Tongue (tissue), 2 donors: Measurements from ENCODE around the gene FMNL2. TPM values are rescaled to one million over a fixed set of nuclear protein-coding genes. Genes with fewer than 3 reads are reported as not detected.

Experiments used
- DNase-seq: peaks from one replicate; pipeline ENCODE4 v3.0.0-alpha.2; 2015
- total RNA-seq: library from RNA; depleted of rRNA; stranded (reverse); fragments of >200 nt; gene quantifications from one replicate; pipeline ENCODE4 v1.2.3, GENCODE V29; 2014

The FMNL2 gene
- total RNA-seq, 1 donor from 2014 or later, result 30.8 TPM

GRCh38 chr2:152426801-152427200, 91.8 kb downstream of the FMNL2 start:
- no peak for DNase-seq

- DNase-seq, result no peak
Measured at GRCh38 chr2:152427902-152428301, 92.9 kb downstream of the FMNL2 start.

- no peak for DNase-seq
Measured at GRCh38 chr2:152428800-152429582, 94.0 kb downstream of the FMNL2 start.

GRCh38 chr2:152430876-152431275, 95.9 kb downstream of the FMNL2 start:
- no peak for DNase-seq

GRCh38 chr2:152431370-152432098, 96.6 kb downstream of the FMNL2 start:
- no peak for DNase-seq

- peak; percentile 86 for DNase-seq
Measured at GRCh38 chr2:152432206-152432653, 97.3 kb downstream of the FMNL2 start.

- no peak for DNase-seq
Measured at GRCh38 chr2:152432765-152433164, 97.8 kb downstream of the FMNL2 start.

GRCh38 chr2:152433289-152433688, 98.3 kb downstream of the FMNL2 start:
- DNase-seq, result no peak

GRCh38 chr2:152433791-152434190, 98.8 kb downstream of the FMNL2 start:
- DNase-seq, result no peak

GRCh38 chr2:152434395-152435182, 99.6 kb downstream of the FMNL2 start:
- no peak for DNase-seq

GRCh38 chr2:152436148-152436547, 101.2 kb downstream of the FMNL2 start:
- DNase-seq, result no peak

- DNase-seq, result no peak
Measured at GRCh38 chr2:152437276-152438108, 102.5 kb downstream of the FMNL2 start.

GRCh38 chr2:152440049-152440448, 105.1 kb downstream of the FMNL2 start:
- DNase-seq, result no peak

- DNase-seq, result no peak
Measured at GRCh38 chr2:152440460-152440859, 105.5 kb downstream of the FMNL2 start.

- DNase-seq, result no peak
Measured at GRCh38 chr2:152441961-152442360, 107.0 kb downstream of the FMNL2 start.

GRCh38 chr2:152443771-152444170, 108.8 kb downstream of the FMNL2 start:
- DNase-seq, result no peak

- DNase-seq, result no peak
Measured at GRCh38 chr2:152444448-152444847, 109.5 kb downstream of the FMNL2 start.

- no peak for DNase-seq
Measured at GRCh38 chr2:152445375-152445774, 110.4 kb downstream of the FMNL2 start.

- DNase-seq, result no peak
Measured at GRCh38 chr2:152445791-152446201, 110.8 kb downstream of the FMNL2 start.

- DNase-seq, result no peak
Measured at GRCh38 chr2:152446213-152446612, 111.2 kb downstream of the FMNL2 start.

- no peak for DNase-seq
Measured at GRCh38 chr2:152447897-152448296, 112.9 kb downstream of the FMNL2 start.

GRCh38 chr2:152448606-152449005, 113.6 kb downstream of the FMNL2 start:
- DNase-seq, result no peak
